Transverse colon (tissue), 4 donors: ENCODE measurements around the gene ZFAND6. TPM values are rescaled to one million over a fixed set of nuclear protein-coding genes. Genes with fewer than 3 reads are reported as not detected.

Experiments used
- DNase-seq: peaks from one replicate; pipeline ENCODE4 v3.0.0-alpha.2; 2019
- H3K27ac ChIP-seq, 4 donors: fragments of 200-600 bp; sonication (generic); 2 replicates each; pipeline ENCODE4 v1.5.1; 2016 to 2018; ENCODE audit warnings: inconsistent platforms in 4 of 4
- H3K27me3 ChIP-seq: fragments of 200-600 bp; sonication (generic); 2 replicates; pipeline ENCODE4 v1.5.1; 2017; ENCODE audit warnings: inconsistent platforms
- H3K36me3 ChIP-seq, 4 donors: fragments of 200-600 bp; sonication (generic); 2 replicates each; pipeline ENCODE4 v1.5.1; 2017 to 2019; ENCODE audit warnings: inconsistent platforms in 4 of 4
- H3K4me1 ChIP-seq, 4 donors: fragments of 200-600 bp; sonication (generic); 2 replicates each; pipeline ENCODE4 v1.5.1; 2017 to 2020; ENCODE audit warnings: inconsistent platforms in 4 of 4
- H3K4me3 ChIP-seq, 4 donors: fragments of 200-600 bp; sonication (generic); 1 replicate in 1 of 4; 2 replicates in 3 of 4; pipeline versions ENCODE4 v1.5.1 to v1.6.1; 2017 to 2019; ENCODE audit warnings: inconsistent platforms in 4 of 4
- H3K9me3 ChIP-seq, 2 donors: fragments of 200-600 bp; sonication (generic); 2 replicates each; pipeline ENCODE4 v1.5.1; 2017 to 2019; ENCODE audit warnings: inconsistent platforms in 2 of 2
- CTCF ChIP-seq, 5 experiments: fragments of 200-600 bp in 3 of 5; fragments of 450-650 bp in 2 of 5; sonication (generic) in 3 of 5; IDR thresholded peaks; 1 replicate in 2 of 5; 2 replicates in 3 of 5; pipeline ENCODE4 v1.5.1; 2016 to 2017; ENCODE audit warnings: antibody characterized with exemption in 5 of 5, inconsistent platforms in 3 of 5, mild to moderate bottlenecking in 2 of 5, moderate library complexity in 1 of 5
- EP300 ChIP-seq: sonication (generic); formaldehyde crosslinking; IDR thresholded peaks from one replicate; pipeline ENCODE4 v1.6.1; 2017; ENCODE audit warnings: antibody characterized with exemption, low read depth
- POLR2A ChIP-seq: fragments of 450-650 bp; IDR thresholded peaks from one replicate; pipeline ENCODE4 v1.6.1; 2016; ENCODE audit warnings: antibody characterized with exemption, mild to moderate bottlenecking, moderate library complexity
- POLR2AphosphoS5 ChIP-seq, 3 donors: sonication (generic); formaldehyde crosslinking; IDR thresholded peaks; one replicate each; pipeline ENCODE4 v1.6.1; 2016; ENCODE audit warnings: antibody characterized with exemption in 3 of 3
- WGBS, 2 donors: methylation state at CpG; one replicate each; pipeline ENCODE4 v1.1.5; 2018; ENCODE audit warnings: low coverage in 1 of 2; 5-methylcytosine and 5-hydroxymethylcytosine counted together
- in situ Hi-C, 4 donors: fragments of 200-750 bp; cut with MboI; loops; one replicate each; pipeline versions ENCODE4 v1.15.0 to v1.15.1; 2017; ENCODE audit warnings: low sequenced_read_pairs in 3 of 4, low pct_ligation_motif_present in 1 of 4, low pct_unique_long_range_greater_than_20kb in 1 of 4
- intact Hi-C: fragments of 100-400 bp; cut with DNase I; formaldehyde crosslinking; loops from one replicate; pipeline ENCODE4 v1.15.1; 2023; ENCODE audit warnings: low total_unique reads
- total RNA-seq, 4 donors: library from RNA; depleted of rRNA; stranded (reverse); fragments of >200 nt; gene quantifications; one replicate each; pipeline ENCODE4 v1.1.0, GENCODE V29; 2016

The ZFAND6 gene
- total RNA-seq, 4 donors from 2014 or later: 86.7 to 195 (median 117) TPM

- Histone ChIP-seq H3K36me3 (no peaks in the 10 kb centered on the region), H3K27me3 (no peaks in the 10 kb centered on the region), H3K27ac (no peak overlapping the region), H3K4me3 (no peak overlapping the region), H3K4me1 (no peaks in the 10 kb centered on the region), H3K9me3 (no peaks in the 10 kb centered on the region)
- DNase-seq: no peak
- in situ Hi-C loops: loop anchor here in 3 of 4 donors (25.0 kb wide), 2 partner anchors 106 to 281 kb away; partner anchors contain the start of genes MTHFS (in 2 of the 3) and ZFAND6 (in 2 of the 3)
- intact Hi-C loops: no loop called here
- WGBS, 2 donors: 73 to 93% methylated on average over 5 of the region's 5 CpGs
- TF ChIP-seq CTCF (IDR thresholded peaks at IDR 0.05) (no peak), EP300 (no peak), POLR2A (no peak), POLR2AphosphoS5 (IDR thresholded peaks at IDR 0.05) (no peak)
Observed at GRCh38 chr15:80168421-80168820, 108.9 kb downstream of the ZFAND6 start.

GRCh38 chr15:80169768-80170357 lies 110.4 kb downstream of the ZFAND6 start:
- Histone ChIP-seq H3K27ac (no peak overlapping the region), H3K9me3 (no peaks in the 10 kb centered on the region), H3K27me3 (no peaks in the 10 kb centered on the region), H3K36me3 (no peaks in the 10 kb centered on the region), H3K4me1 (no peaks in the 10 kb centered on the region), H3K4me3 (no peak overlapping the region)
- intact Hi-C loops: no loop called here
- in situ Hi-C loops: loop anchor here (10.0 to 25.0 kb wide), 3 partner anchors 108 to 283 kb away; partner anchors contain the start of genes MTHFS (in 2 of the 4) and ZFAND6 (in 2 of the 4)
- WGBS, 2 donors: 95 to 100% methylated on average over 5 to 12 of the region's 12 CpGs
- no peak for DNase-seq
- TF ChIP-seq POLR2AphosphoS5 (IDR thresholded peaks at IDR 0.05): no peak
- TF ChIP-seq CTCF (IDR thresholded peaks at IDR 0.05): no peak
- no peak for TF ChIP-seq EP300
- TF ChIP-seq POLR2A: no peak

GRCh38 chr15:80170596-80170995 lies 111.1 kb downstream of the ZFAND6 start:
- DNase-seq: no peak
- Histone ChIP-seq H3K4me3 (no peak overlapping the region), H3K36me3 (no peaks in the 10 kb centered on the region), H3K27ac (no peak overlapping the region), H3K9me3 (no peaks in the 10 kb centered on the region), H3K4me1 (no peaks in the 10 kb centered on the region), H3K27me3 (no peaks in the 10 kb centered on the region)
- intact Hi-C loops: no loop called here
- 93 to 94% methylated on average over 2 of the region's 2 CpGs for WGBS, 2 donors
- TF ChIP-seq EP300 (no peak), POLR2A (no peak), CTCF (IDR thresholded peaks at IDR 0.05) (no peak), POLR2AphosphoS5 (IDR thresholded peaks at IDR 0.05) (no peak)
- in situ Hi-C loops: loop anchor here (10.0 to 25.0 kb wide), 3 partner anchors 108 to 283 kb away; partner anchors contain the start of genes MTHFS (in 2 of the 4) and ZFAND6 (in 2 of the 4)

GRCh38 chr15:80171787-80172186 lies 112.3 kb downstream of the ZFAND6 start:
- DNase-seq: no peak
- Histone ChIP-seq H3K36me3 (no peaks in the 10 kb centered on the region), H3K4me1 (no peaks in the 10 kb centered on the region), H3K27ac (no peak overlapping the region), H3K27me3 (no peaks in the 10 kb centered on the region), H3K4me3 (no peak overlapping the region), H3K9me3 (no peaks in the 10 kb centered on the region)
- intact Hi-C loops (no loop called here), in situ Hi-C loops (loop anchor here (10.0 to 25.0 kb wide), 3 partner anchors 109 to 284 kb away; partner anchors contain the start of genes MTHFS (in 2 of the 4) and ZFAND6 (in 2 of the 4))
- 81% methylated on average over 4 of the region's 4 CpGs; no CpG with 5 or more reads in 1 of the 2 donors for WGBS, 2 donors
- TF ChIP-seq EP300 (no peak), POLR2AphosphoS5 (IDR thresholded peaks at IDR 0.05) (no peak), CTCF (IDR thresholded peaks at IDR 0.05) (no peak), POLR2A (no peak)
